ENCODE measurements around the gene OR5W2. TPM values are rescaled to one million over a fixed set of nuclear protein-coding genes. Genes with fewer than 3 reads are reported as not detected.
"Not testable (repeated sequence)": the region's sequence is repeated elsewhere in the genome, so short reads cannot be mapped to it uniquely, and the experiment has no call there.

Gene OR5W2
- not detected in 2 replicates for total RNA-seq (2014; rRNA removed; shearing (Covaris generic))

DNA sequence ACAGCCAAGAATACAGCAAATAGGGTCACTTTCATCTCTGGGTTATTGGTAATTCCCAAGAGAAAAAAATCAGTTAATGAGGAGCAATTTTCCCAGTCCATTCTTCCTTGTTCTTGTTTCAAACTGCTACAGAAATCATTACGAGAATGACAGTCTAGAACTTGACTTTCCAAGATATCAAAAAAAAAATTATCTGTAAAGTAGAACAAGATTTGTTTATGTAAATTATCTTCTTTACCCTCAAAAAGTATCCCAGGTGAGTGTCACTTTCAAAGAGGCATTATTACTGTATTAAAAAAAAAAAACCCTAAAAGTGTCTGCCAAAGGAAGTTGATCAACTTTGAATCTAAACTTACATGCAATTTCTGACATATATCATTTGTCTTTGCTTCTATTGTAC is at the start of gene OR5W2:
Gene OR5W2, minus strand, starts transcription at position 101 of the 400 bp plus-strand sequence. Its CDS starts 0 bp downstream, at position 101.
- Histone ChIP-seq H3K4me3 (no peak within 1 kb of the TSS), H3K27me3 (replicated peaks) (no peaks in the 10 kb centered on the region), H3K9me3 (replicated peaks) (no peaks in the 10 kb centered on the region), H3K27ac (no peak within 1 kb of the TSS), H3K4me1 (replicated peaks) (no peaks in the 10 kb centered on the region), H3K36me3 (no peaks in the 10 kb centered on the region)
- DNase-seq (ENCODE audit: low read depth in 1 of 2, low spot score in 2 of 2), result no peak

DNA sequence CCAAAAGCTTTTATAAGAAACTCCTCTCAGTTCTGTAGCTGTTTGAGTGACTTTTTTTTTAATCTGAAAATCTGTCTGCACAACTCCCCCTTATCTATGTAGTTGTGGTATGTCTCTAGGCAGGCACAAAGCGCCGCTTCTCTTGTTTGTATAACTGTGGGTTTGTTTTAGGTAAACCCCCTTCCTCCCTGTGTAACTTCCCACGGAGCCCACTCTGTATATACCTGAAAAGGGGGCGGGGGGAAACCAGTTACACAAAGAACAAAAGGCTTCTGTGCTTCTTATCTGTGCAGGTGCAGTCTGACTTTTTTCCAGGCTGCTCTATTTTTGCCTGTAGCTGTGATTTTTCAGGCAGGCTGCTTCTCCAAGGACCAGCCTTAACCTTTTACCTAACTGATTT is 42.1 kb upstream of the OR5W2 start:
- no peak overlapping the region for H3K27ac ChIP-seq
- H3K9me3 ChIP-seq (replicated peaks), result no peaks in the 10 kb centered on the region
- H3K36me3 ChIP-seq, result no peaks in the 10 kb centered on the region
- H3K4me3 ChIP-seq, result no peak overlapping the region
- H3K4me1 ChIP-seq (replicated peaks), result no peaks in the 10 kb centered on the region
- H3K27me3 ChIP-seq (replicated peaks), result no peaks in the 10 kb centered on the region
- no peak for DNase-seq (ENCODE audit: low read depth in 1 of 2, low spot score in 2 of 2)

DNA sequence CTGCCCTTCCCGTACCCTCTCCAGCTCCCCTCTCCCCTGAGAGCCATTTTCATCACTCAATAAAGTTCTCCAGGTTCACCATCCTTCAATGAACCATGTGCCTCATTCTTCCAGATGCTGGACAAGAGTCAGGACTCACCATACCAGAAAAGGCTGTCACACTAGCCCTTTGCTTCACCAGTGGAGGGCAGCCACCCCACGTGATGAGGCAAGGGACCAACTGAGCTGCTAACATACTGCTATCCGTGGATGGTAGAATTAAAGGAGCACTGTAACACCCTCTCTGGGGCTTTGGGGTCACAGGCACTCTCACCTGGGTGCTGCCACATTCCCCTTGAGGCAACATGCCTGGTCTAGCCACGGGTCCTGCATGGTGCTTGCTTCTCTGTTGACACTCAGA is 34.9 kb upstream of the OR5W2 start:
- no peaks in the 10 kb centered on the region for H3K36me3 ChIP-seq
- H3K27me3 ChIP-seq (replicated peaks), result no peaks in the 10 kb centered on the region
- H3K9me3 ChIP-seq (replicated peaks), result no peaks in the 10 kb centered on the region
- H3K4me3 ChIP-seq, result no peak overlapping the region
- no peak overlapping the region for H3K27ac ChIP-seq
- DNase-seq (ENCODE audit: low read depth in 1 of 2, low spot score in 2 of 2), result no peak
- H3K4me1 ChIP-seq (replicated peaks), result no peaks in the 10 kb centered on the region

GRCh38 chr11:55942785-55943392 is 28.5 kb upstream of the OR5W2 start:
- no peak overlapping the region for H3K27ac ChIP-seq
- H3K36me3 ChIP-seq, result no peaks in the 10 kb centered on the region
- H3K9me3 ChIP-seq (replicated peaks), result no peaks in the 10 kb centered on the region
- no peaks in the 10 kb centered on the region for H3K4me1 ChIP-seq (replicated peaks)
- H3K27me3 ChIP-seq (replicated peaks), result no peaks in the 10 kb centered on the region
- H3K4me3 ChIP-seq, result no peak overlapping the region
- DNase-seq (ENCODE audit: low read depth in 1 of 2, low spot score in 2 of 2), result peak in 1 of 2 experiments; percentile 9

DNA sequence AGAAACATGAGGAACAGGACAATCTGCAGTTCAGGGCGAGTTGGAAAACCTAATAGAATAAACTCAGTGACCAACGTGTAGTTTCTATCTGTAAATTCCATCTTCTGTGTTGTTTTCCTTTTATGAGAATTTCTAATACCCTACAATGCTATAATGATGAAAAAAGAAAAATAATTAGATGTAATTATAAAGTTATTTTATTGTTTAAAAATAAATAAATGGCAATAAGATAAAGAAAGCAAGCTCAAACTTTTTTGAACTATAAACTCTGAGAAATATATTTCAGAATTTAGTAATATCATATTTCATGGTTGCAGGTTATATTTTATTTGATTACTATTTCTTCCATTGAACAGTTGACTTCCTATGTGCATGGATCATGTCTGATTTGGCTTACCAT is 21.9 kb upstream of the OR5W2 start, which contains the start of gene OR5I1:
Gene OR5I1, minus strand, starts transcription at position 101 of the 400 bp plus-strand sequence. Its CDS starts 0 bp downstream, at position 101.
- H3K27ac ChIP-seq, result no peak within 1 kb of the TSS
- no peak within 1 kb of the TSS for H3K4me3 ChIP-seq
- H3K4me1 ChIP-seq (replicated peaks), result no peaks in the 10 kb centered on the region
- no peak for DNase-seq (ENCODE audit: low read depth in 1 of 2, low spot score in 2 of 2)
- H3K36me3 ChIP-seq, result no peaks in the 10 kb centered on the region
- no peaks in the 10 kb centered on the region; the same call in 1 of the 2 replicates for H3K9me3 ChIP-seq (replicated peaks)
- no peaks in the 10 kb centered on the region for H3K27me3 ChIP-seq (replicated peaks)

DNA sequence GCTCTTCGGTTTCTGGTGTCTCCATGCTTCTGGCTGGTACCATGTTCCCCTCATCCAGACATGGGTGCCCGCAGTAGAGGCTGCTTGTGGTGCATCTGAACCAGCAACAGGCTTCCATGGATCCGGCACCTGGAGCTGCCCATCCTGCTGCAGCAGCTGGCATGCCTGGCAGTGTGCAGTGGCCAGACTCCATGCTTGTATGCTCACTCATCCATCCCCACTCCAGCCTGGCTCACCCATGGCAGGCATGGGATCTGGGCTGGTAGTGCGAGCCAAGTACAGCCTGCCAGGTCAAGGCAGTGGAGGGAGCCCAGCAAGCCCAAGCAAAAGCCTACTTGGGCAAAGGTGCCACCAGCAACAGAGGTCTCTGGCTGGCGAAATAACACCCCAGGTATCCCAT is 6.2 kb upstream of the OR5W2 start:
- H3K4me3 ChIP-seq, result no peak overlapping the region
- no peak for DNase-seq (ENCODE audit: low read depth in 1 of 2, low spot score in 2 of 2)
- H3K27ac ChIP-seq, result no peak overlapping the region
- H3K36me3 ChIP-seq, result no peaks in the 10 kb centered on the region
- H3K27me3 ChIP-seq (replicated peaks), result no peaks in the 10 kb centered on the region
- H3K4me1 ChIP-seq (replicated peaks), result no peaks in the 10 kb centered on the region
- no peaks in the 10 kb centered on the region for H3K9me3 ChIP-seq (replicated peaks)

GRCh38 chr11:55902308-55902707 is 12.1 kb downstream of the OR5W2 start:
- Histone ChIP-seq H3K27ac (no peak overlapping the region), H3K9me3 (replicated peaks) (no peaks in the 10 kb centered on the region; the same call in 1 of the 2 replicates)

GRCh38 chr11:55895216-55895615 is 19.2 kb downstream of the OR5W2 start:
- Histone ChIP-seq H3K4me3 (no peak overlapping the region), H3K27me3 (replicated peaks) (no peaks in the 10 kb centered on the region), H3K4me1 (replicated peaks) (no peaks in the 10 kb centered on the region), H3K9me3 (replicated peaks) (no peaks in the 10 kb centered on the region), H3K36me3 (no peaks in the 10 kb centered on the region), H3K27ac (no peak overlapping the region)
- DNase-seq (ENCODE audit: low read depth in 1 of 2, low spot score in 2 of 2), result no peak

More at GRCh38 chr11:55902308-55902707, 12.1 kb downstream of the OR5W2 start:
- Histone ChIP-seq H3K36me3 (no peaks in the 10 kb centered on the region), H3K27me3 (replicated peaks) (no peaks in the 10 kb centered on the region), H3K4me1 (replicated peaks) (no peaks in the 10 kb centered on the region), H3K4me3 (no peak overlapping the region)
- DNase-seq (ENCODE audit: low read depth in 1 of 2, low spot score in 2 of 2), result no peak

GRCh38 chr11:55885481-55885880 is 28.9 kb downstream of the OR5W2 start:
- not testable (repeated sequence) for H3K27ac ChIP-seq; H3K4me3 ChIP-seq; H3K27me3 ChIP-seq (replicated peaks)

DNA sequence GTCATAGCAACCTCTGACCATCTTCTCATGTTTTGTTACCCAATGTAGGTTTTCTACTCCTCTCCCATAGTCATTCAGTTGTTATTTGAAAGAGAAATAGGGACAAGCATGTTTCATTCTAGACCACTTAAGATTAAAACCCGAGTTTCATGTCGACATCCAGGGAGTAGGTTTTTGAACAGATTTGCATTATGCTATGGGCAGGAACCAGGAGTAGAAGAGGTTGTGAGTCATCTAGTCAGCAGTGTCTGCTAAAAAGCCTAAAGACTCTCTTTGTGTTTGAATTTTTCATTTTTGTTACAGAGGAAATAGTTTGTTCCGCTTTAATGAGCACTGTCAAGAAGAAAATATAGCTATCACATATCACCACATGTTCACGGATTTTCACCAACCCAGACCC is 29.4 kb downstream of the OR5W2 start:
- not testable (repeated sequence) for H3K4me1 ChIP-seq (replicated peaks); DNase-seq (ENCODE audit: low read depth in 1 of 2, low spot score in 2 of 2); H3K9me3 ChIP-seq (replicated peaks); H3K36me3 ChIP-seq; H3K27ac ChIP-seq; H3K27me3 ChIP-seq (replicated peaks); H3K4me3 ChIP-seq

More at GRCh38 chr11:55885481-55885880, 28.9 kb downstream of the OR5W2 start:
- H3K4me1 ChIP-seq (replicated peaks); H3K9me3 ChIP-seq (replicated peaks); H3K36me3 ChIP-seq; DNase-seq (ENCODE audit: low read depth in 1 of 2, low spot score in 2 of 2): not testable (repeated sequence)

- not testable (repeated sequence) for H3K4me3 ChIP-seq; H3K27ac ChIP-seq; H3K9me3 ChIP-seq (replicated peaks); DNase-seq (ENCODE audit: low read depth in 1 of 2, low spot score in 2 of 2); H3K27me3 ChIP-seq (replicated peaks); H3K4me1 ChIP-seq (replicated peaks); H3K36me3 ChIP-seq
Measured at GRCh38 chr11:55882997-55883396, 31.4 kb downstream of the OR5W2 start, which contains the start of gene TRIM51. Gene TRIM51 (plus strand): TSS chr11:55883297. CDS start chr11:55885429, 2,132 bp downstream.

DNA sequence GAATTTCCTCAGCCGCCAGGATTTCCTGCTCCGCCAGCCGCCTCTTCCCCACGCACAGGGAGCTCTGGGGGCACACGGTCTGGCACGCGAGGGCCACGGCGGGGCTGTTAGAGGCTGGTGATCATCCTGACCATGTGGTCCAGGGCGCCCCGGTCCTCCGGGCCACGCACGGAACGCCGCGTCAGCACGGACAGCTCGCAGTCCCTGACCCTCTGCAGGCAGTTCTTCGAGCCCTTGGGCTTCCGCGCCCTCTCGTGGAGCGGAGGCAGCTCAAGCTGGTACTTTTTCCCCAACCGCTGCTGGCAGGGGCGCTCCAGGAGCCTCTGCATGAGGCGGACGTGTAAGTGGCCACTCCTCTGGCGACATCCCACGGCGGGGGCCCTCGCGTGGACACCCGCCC is 41.2 kb downstream of the OR5W2 start:
- H3K27me3 ChIP-seq (replicated peaks); H3K27ac ChIP-seq; H3K36me3 ChIP-seq; H3K4me1 ChIP-seq (replicated peaks); H3K4me3 ChIP-seq; DNase-seq (ENCODE audit: low read depth in 1 of 2, low spot score in 2 of 2); H3K9me3 ChIP-seq (replicated peaks): not testable (repeated sequence)

DNA sequence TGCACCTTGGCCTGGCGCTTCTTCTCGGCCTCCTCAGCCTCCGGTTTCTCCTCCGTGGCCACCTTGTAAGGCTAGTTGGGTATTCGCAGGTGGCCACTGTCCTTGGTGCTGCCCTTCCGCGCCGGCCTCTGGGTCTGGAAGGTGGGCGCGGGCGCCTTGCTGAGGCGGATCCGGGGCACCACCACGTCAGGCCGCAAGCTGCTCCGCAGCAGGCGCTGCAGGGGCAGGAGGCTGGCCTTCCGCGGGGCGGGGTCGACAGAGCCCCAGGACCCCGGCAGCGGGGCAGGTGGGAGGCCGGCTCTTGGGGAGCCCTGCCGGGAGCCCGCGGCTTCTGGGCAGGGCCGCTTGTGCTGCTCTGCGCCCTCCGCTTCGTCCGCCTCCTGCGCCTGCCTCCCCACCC is 41.7 kb downstream of the OR5W2 start:
- not testable (repeated sequence) for DNase-seq (ENCODE audit: low read depth in 1 of 2, low spot score in 2 of 2); H3K36me3 ChIP-seq; H3K27me3 ChIP-seq (replicated peaks); H3K4me1 ChIP-seq (replicated peaks); H3K27ac ChIP-seq; H3K9me3 ChIP-seq (replicated peaks); H3K4me3 ChIP-seq

GRCh38 chr11:55867354-55867753 is 47.0 kb downstream of the OR5W2 start:
- not testable (repeated sequence) for H3K9me3 ChIP-seq (replicated peaks); H3K36me3 ChIP-seq; H3K27ac ChIP-seq; H3K4me1 ChIP-seq (replicated peaks); H3K27me3 ChIP-seq (replicated peaks); H3K4me3 ChIP-seq; DNase-seq (ENCODE audit: low read depth in 1 of 2, low spot score in 2 of 2)
